ENCODE results near the gene NPM3. TPM values are rescaled to one million over a fixed set of nuclear protein-coding genes. Genes with fewer than 3 reads are reported as not detected.

Gene NPM3
- total RNA-seq, 1 donor from 2014 or later: 64.8 TPM

DNA sequence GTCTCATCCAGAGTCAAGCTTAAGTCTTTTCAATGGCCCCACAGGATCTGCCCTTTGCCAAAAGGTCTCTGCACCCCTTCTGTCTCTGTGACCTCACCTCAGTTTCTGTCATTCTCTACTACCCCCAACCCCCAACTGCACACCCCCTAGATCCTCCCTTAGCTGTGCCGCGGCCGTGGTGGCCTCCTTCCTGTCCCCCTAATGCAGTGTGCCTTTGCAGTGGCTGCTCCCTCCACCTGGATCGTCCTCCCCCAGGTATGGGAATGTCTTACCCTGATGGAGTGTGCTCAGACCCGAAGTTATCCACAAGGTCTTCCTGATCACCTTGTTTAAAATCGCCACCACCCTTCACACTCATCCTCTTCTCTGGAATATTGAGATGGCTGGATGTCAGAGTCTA lies 16.9 kb downstream of the NPM3 start:
- Mint-ChIP-seq H3K27ac (ENCODE audit: unreplicated experiment) (no peak overlapping the region), H3K4me3 (no peak overlapping the region)
- DNase-seq (ENCODE audit: low read depth, low spot score): no peak

DNA sequence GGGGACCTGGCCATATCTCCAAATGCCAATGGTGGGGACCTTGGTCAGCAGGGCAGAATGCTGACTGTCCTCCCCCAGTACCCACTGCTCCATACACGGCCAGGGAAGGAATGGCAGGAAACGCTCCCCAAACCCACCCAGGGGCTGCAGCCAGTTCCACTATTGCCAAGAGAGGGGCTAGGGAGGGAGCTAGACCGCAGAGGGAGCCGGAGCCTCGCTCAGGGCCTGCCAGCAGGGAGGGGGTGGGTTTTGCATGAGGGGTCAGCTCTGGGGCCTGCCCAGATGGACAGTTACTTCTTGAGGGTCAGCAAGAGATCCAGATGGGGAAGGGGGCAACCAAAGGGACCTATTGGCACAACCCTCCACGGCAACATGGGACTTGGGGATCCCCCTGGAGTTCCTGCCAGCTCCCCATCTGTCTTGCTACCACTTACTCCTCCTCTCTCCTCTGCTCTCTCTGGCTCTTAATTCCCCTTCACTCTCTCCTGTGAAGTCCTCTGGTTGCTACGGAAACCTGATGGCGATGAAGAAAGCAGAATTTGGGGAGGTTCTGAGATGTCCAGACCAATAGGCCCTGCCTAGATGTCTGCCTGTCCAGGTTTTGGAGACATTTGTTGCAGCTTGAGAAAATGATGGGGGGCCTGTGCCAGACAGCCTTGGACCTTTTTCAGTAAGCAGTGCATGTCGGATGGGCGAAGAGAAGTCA lies 20.0 kb downstream of the NPM3 start:
- peaks cover 90% of the 10 kb centered on the region for H3K27me3 Mint-ChIP-seq (ENCODE audit: low read depth)
- no peak overlapping the region for H3K27ac Mint-ChIP-seq (ENCODE audit: unreplicated experiment)

More for the DNA sequence above, 16.9 kb downstream of the NPM3 start:
- no peaks in the 10 kb centered on the region for H3K9me3 Mint-ChIP-seq
- no peaks in the 10 kb centered on the region for H3K36me3 Mint-ChIP-seq (ENCODE audit: low read depth)
- no peaks in the 10 kb centered on the region for H3K4me1 Mint-ChIP-seq
- H3K27me3 Mint-ChIP-seq (ENCODE audit: low read depth): peaks cover 83% of the 10 kb centered on the region
- TF ChIP-seq, protein P1, sequence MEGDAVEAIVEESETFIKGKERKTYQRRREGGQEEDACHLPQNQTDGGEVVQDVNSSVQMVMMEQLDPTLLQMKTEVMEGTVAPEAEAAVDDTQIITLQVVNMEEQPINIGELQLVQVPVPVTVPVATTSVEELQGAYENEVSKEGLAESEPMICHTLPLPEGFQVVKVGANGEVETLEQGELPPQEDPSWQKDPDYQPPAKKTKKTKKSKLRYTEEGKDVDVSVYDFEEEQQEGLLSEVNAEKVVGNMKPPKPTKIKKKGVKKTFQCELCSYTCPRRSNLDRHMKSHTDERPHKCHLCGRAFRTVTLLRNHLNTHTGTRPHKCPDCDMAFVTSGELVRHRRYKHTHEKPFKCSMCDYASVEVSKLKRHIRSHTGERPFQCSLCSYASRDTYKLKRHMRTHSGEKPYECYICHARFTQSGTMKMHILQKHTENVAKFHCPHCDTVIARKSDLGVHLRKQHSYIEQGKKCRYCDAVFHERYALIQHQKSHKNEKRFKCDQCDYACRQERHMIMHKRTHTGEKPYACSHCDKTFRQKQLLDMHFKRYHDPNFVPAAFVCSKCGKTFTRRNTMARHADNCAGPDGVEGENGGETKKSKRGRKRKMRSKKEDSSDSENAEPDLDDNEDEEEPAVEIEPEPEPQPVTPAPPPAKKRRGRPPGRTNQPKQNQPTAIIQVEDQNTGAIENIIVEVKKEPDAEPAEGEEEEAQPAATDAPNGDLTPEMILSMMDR (conservative IDR thresholded peaks at IDR 0.05): no peak

DNA sequence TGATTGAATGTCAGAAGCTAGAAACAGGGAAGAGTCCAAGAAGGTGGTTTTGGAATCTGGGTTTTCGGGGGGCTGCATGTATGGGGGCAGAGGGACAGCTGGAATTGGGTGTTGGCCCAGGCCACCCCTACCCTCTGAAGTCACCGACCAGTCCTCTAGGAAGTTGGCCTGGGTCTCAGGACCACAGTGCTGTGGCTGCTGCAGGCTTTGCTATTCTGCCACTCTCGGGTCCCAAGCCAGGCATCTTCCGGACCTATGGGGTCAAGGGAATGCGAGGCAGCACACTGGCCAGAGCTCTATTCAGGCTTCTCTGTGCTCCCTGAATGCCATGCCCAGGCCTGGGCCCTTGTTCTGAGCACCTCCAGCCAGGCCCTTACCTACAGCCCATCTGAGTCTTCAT lies 20.5 kb downstream of the NPM3 start:
- TF ChIP-seq, protein P1 (conservative IDR thresholded peaks at IDR 0.05): no peak
- Mint-ChIP-seq H3K4me3 (no peak overlapping the region), H3K27ac (ENCODE audit: unreplicated experiment) (no peak overlapping the region), H3K9me3 (no peaks in the 10 kb centered on the region), H3K27me3 (ENCODE audit: low read depth) (peaks cover 90% of the 10 kb centered on the region), H3K36me3 (ENCODE audit: low read depth) (no peaks in the 10 kb centered on the region), H3K4me1 (no peaks in the 10 kb centered on the region)
- DNase-seq (ENCODE audit: low read depth, low spot score): no peak

More for the DNA sequence above, 20.0 kb downstream of the NPM3 start:
- Mint-ChIP-seq H3K4me1 (no peaks in the 10 kb centered on the region), H3K4me3 (no peak overlapping the region), H3K9me3 (no peaks in the 10 kb centered on the region), H3K36me3 (ENCODE audit: low read depth) (no peaks in the 10 kb centered on the region)
- DNase-seq (ENCODE audit: low read depth, low spot score): no peak
- TF ChIP-seq, protein P1 (conservative IDR thresholded peaks at IDR 0.05): no peak

DNA sequence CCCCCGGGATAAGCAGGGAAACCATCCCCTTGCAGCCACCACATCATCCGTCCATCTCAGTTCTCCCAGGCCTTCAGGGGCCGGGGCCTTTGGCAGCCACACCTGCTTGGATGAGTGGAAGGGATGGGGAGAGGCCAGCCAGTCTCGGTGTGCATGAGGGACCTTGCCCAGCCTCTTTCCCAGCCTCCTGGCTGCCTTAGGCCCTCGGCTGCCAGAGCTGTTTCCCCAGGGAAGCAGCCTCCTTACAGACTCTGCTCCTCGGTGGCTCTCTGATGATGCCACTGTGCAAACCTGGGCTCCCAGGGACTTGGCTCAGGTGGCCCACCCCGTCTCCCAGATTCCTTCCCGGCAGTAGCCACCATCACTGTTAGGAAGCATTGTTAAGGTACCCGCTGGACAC lies 22.0 kb downstream of the NPM3 start:
- no peaks in the 10 kb centered on the region for H3K4me1 Mint-ChIP-seq
- no peak overlapping the region for H3K4me3 Mint-ChIP-seq
- no peak overlapping the region for H3K27ac Mint-ChIP-seq (ENCODE audit: unreplicated experiment)
- DNase-seq (ENCODE audit: low read depth, low spot score): no peak
- H3K36me3 Mint-ChIP-seq (ENCODE audit: low read depth): no peaks in the 10 kb centered on the region
- no peaks in the 10 kb centered on the region for H3K9me3 Mint-ChIP-seq
- peaks cover 87% of the 10 kb centered on the region for H3K27me3 Mint-ChIP-seq (ENCODE audit: low read depth)
- TF ChIP-seq, protein P1 (conservative IDR thresholded peaks at IDR 0.05): no peak

DNA sequence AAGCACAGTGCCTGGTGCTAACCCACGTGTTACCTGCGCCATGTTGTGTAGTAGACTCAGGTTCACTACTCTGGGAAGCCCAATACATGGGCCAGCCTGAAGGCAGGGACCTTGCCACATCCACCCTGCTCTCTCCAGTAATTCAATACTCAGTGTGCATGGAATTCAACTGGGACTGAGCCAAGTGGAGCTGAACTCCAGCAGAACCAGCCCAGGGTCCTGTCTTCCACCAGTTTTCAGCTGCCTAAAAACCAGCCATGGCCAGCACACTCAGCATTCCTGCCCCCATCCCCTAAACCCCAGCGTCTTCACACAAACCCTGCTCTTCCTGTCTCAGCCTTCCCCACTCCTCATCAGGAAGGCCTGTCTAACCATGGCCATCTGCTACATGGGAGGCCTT lies 22.7 kb downstream of the NPM3 start:
- no peak overlapping the region for H3K4me3 Mint-ChIP-seq
- H3K36me3 Mint-ChIP-seq (ENCODE audit: low read depth): no peaks in the 10 kb centered on the region
- H3K27ac Mint-ChIP-seq (ENCODE audit: unreplicated experiment): no peak overlapping the region
- DNase-seq (ENCODE audit: low read depth, low spot score): no peak
- no peaks in the 10 kb centered on the region for H3K4me1 Mint-ChIP-seq
- TF ChIP-seq, protein P1 (conservative IDR thresholded peaks at IDR 0.05): no peak
- H3K9me3 Mint-ChIP-seq: no peaks in the 10 kb centered on the region
- H3K27me3 Mint-ChIP-seq (ENCODE audit: low read depth): peaks cover 87% of the 10 kb centered on the region

Measured in neural crest cell (in vitro differentiated cells).